Panc1 (cell line): Measurements from ENCODE around the gene CASR.

Experiments
- CTCF ChIP-seq: fragments of 450-650 bp; IDR thresholded peaks from 2 replicates; pipeline ENCODE4 v1.5.1; 2017; ENCODE audit warnings: mild to moderate bottlenecking
- POLR2AphosphoS5 ChIP-seq: IDR thresholded peaks from 2 replicates; pipeline ENCODE4 v1.6.1; 2012; ENCODE audit warnings: mild to moderate bottlenecking, low read depth, low read length, moderate library complexity
- SIN3A ChIP-seq: IDR thresholded peaks from 2 replicates; pipeline ENCODE4 v1.6.1; 2012; ENCODE audit warnings: low read depth, mild to moderate bottlenecking, low read length, moderate library complexity, borderline replicate concordance; ENCODE audit not compliant: insufficient read depth

- TF ChIP-seq CTCF (no peak), SIN3A (no peak), POLR2AphosphoS5 (no peak)
These were observed 132.9 kb downstream of the CASR start for GRCh38 chr3:122316368-122316767.
